Measurements from ENCODE around the gene KIFC1.

The KIFC1 gene

GRCh38 chr6:33427585-33428223 lies 36.1 kb downstream of the KIFC1 start:
- peak; percentile 67 for DNase-seq

- peak; percentile 29 for DNase-seq
Measured at GRCh38 chr6:33428224-33428965, 36.8 kb downstream of the KIFC1 start.

DNA sequence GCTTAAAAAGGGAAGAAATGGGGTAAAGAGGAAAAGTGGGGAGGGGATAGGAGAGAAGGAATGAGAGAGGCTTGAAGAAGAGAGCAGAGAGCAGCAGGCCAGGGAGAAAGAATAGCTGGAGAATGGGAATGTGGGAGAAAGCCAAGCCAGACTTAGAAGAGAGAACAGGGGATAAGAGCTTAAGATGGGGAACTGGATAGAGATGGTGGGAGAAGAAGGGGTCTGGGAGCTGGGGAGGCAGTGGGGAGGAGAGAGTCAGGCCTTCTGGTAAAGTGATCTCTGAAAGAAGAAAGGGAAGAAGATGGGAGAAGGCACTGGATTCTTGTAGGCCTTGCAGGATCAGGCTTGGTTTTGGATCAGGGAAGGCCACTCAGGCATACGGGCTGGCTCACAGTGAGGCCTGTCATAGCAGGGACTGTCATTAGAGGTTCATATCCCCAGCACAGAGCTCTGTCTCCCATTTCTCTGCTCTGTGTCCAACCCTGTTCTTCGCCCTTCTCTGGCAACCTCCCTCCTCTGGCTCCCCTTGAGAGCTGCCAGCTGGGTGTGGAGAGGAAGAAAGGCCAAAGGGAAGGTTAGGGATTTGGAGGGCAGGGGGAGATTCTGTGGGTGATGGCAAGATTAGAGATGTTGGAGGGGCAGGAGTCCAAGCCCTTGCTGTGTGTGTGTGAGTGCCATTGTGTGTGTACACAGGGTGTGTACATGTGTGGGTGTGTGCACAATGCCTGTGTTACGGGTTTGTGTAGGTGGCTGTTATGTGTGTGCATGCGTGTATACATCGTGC lies 37.5 kb downstream of the KIFC1 start:
- no peak for DNase-seq

GRCh38 chr6:33429750-33430052 lies 38.1 kb downstream of the KIFC1 start:
- peak; percentile 64 for DNase-seq

DNA sequence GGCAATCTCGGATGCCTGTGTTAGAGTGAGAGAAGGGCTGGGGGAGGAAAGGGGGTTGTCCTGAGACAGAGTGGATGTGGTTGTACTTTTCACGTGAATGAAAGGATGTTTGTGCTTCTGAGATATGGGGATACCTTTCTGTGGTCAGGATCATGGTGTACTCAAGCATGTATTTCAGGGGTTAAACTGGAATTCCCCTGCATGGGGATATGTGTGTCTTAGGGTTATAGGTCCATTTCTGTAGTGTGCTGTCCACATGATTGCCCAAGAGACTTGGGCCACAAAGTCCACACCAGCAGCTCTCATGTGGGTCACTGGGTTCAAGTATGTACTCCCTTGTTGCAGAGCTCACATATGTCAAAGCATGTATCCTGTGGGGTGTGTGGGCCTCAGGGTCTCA lies 38.7 kb downstream of the KIFC1 start:
- DNase-seq, result no peak

GRCh38 chr6:33430991-33431879 lies 39.6 kb downstream of the KIFC1 start:
- peak; percentile 88 for DNase-seq

DNA sequence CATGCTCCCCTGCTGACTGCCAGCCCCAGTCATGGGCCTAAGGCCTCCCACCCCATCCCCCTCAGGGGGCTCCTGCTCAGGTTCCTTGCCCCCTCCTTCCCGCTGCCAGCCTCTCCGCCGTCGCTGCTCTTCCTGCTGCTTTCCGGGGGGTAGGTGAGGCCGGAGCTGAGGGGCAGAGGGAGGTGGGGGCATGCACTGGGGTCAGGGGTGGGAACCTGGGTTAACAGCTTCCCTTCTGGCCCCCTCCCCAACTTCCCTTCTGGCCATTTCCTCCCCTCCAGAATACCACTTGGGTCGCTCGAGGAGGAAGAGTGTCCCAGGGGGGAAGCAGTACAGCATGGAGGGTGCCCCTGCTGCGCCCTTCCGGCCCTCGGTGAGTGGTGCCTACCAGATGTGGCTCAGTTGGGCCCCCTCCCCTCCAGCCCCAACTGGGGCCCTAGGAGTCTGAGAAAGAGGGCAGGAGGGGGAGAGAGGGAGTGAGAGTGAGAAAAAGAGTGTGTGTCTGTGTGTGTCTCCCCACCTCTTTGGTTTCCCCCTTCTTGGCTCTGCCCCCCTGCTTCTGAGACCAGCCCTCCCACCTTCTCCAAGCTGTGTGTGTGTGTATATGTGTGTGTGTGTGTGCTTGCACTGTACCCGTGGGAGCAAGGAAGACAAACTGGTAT lies 40.4 kb downstream of the KIFC1 start:
- DNase-seq, result no peak

DNA sequence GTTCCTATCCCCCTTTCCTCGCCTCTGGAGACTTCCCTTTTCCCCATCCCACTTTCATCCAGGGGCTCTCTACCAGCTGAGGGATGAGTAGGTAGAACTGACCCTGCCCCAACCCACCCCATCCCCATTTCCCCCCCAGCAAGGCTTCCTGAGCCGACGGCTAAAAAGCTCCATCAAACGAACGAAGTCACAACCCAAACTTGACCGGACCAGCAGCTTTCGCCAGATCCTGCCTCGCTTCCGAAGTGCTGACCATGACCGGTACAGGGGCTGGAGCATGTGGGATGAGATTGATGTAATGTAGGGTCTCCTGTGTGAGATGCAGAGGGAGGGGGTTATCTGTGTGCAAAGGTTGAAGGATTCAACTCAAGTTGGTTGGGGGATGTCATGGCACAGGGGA lies 40.9 kb downstream of the KIFC1 start:
- no peak for DNase-seq

DNA sequence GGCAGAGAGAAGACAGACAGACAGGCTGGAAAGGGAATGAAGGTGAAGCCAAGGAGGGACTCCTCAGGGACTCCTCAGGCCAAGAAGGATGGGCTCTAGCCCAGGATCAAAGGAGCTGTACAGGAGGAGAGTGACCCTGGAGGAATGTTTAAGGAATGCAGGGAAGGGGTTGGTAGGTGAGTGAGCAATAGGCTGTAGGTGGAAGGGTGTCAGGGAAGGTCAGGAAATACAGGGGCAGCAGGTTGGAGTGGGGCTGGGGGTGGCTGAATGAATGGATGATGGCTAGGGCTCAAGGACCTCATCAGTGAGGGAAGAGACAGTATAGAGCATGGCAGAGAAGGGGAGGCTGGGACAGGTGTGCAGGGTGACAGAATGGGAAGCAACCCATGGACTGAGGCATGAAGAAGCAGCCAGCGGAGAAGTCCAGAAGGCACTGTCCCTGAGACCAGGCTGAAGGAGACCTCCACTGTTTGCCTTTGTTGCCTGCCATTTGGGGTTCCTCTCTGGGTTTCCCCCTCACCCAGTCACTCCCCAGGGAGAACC lies 41.4 kb downstream of the KIFC1 start:
- no peak for DNase-seq

DNA sequence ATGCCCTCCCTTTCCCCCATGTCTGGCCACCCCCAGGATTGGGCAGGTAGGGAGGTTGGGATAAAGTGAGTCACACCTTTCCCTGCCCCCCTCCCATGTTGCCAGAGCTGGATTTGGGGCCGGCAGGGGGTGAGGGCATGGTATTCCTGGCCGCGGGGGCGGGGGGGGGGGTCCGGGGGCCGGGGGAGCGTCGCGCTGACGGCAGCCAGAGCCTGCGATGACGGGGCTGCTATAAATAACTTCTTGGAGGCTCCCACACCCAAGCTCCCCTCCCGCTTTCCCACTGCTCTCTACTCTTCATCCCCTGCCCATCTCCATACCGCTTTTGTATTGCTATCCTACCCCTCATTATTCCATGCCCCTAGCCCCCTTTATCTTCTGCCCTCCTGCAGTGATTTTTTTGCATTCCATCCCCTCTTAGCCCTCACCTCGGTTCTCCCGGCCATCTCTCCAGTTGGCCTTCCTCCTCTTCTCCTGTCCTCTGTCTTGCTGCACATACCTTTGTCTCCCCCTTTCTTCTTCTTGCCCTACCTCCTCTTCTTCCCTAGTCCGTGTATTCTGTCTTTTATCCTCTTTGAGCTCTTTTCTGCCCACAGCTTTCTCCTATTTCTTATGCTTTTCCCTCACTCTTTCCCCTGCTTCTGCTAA lies 42.0 kb downstream of the KIFC1 start:
- no peak for DNase-seq

DNA sequence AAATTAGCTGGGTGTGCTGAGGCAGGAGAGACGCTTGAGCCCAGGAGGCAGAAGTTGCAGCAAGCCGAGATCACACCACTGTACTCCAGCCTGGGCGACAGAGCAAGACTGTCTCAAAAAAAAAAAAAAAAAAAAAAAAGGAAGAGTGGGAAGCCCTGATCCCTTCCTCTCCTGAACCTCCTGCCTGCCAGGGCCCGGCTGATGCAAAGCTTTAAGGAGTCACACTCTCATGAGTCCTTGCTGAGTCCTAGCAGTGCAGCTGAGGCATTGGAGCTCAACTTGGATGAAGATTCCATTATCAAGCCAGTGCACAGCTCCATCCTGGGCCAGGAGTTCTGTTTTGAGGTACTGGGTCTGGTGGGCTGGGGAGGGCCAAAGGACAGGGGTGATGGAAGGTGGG lies 43.3 kb downstream of the KIFC1 start:
- no peak for DNase-seq

DNA sequence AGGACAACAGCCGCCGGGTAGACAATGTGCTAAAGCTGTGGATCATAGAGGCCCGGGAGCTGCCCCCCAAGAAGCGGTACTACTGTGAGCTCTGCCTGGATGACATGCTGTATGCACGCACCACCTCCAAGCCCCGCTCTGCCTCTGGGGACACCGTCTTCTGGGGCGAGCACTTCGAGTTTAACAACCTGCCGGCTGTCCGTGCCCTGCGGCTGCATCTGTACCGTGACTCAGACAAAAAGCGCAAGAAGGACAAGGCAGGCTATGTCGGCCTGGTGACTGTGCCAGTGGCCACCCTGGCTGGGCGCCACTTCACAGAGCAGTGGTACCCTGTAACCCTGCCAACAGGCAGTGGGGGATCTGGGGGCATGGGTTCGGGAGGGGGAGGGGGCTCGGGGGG lies 46.0 kb downstream of the KIFC1 start:
- no peak for DNase-seq

GRCh38 chr6:33438978-33439594 lies 47.5 kb downstream of the KIFC1 start:
- no peak for DNase-seq

DNA sequence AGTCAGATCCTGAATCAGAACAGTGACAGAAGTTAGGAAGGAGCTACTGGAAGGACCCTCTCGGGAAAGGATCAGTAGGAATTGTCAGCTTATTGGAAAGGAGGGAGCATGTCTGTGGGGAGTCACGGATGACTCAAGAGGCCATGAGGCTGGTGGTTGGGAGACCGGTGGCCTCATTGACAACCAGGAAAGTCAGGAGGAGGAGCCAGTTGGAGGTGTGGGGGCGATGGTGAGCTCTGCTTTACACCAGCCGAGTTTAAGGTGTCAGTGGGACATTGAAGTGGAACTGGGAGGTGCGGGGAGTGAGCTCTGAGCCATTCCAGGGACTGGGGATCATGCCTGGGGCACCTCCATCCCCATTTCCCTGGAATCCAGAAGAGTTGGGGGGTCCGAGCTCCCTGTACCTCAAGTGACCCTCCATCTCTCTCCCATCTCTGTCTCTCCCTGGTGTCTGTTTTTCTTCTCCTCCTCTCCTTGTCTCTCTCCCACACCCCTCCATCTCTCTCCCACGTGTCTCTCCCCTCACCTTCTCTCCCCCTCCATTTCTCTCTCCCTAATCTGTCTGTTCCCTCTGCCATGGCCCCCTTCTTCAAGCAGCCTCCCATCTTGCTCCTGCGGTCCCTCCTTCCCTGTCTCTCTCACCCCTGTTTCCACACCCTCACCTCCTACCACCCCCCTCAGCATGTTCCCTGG lies 48.5 kb downstream of the KIFC1 start:
- no peak for DNase-seq

DNA sequence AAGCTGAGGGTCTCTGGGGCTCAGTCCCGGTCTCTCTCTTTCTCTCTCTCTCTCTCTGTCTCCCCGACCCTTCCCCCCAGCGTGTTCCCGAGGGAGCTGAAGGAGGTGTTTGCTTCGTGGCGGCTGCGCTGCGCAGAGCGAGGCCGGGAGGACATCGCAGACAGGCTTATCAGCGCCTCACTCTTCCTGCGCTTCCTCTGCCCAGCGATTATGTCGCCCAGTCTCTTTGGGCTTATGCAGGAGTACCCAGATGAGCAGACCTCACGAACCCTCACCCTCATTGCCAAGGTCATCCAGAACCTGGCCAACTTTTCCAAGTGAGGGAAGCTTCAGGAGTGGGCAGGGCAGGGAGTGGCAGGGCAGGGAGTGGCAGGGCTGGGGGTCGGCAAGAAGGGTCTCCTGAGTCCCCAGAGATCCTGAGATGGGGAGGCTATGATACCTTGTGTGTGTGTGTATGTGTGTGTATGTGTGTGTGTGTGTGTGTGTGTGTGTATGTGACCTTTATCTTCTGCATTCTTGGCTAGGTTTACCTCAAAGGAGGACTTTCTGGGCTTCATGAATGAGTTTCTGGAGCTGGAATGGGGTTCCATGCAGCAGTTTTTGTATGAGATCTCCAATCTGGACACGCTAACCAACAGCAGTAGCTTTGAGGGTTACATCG lies 49.2 kb downstream of the KIFC1 start:
- DNase-seq, result no peak

DNA sequence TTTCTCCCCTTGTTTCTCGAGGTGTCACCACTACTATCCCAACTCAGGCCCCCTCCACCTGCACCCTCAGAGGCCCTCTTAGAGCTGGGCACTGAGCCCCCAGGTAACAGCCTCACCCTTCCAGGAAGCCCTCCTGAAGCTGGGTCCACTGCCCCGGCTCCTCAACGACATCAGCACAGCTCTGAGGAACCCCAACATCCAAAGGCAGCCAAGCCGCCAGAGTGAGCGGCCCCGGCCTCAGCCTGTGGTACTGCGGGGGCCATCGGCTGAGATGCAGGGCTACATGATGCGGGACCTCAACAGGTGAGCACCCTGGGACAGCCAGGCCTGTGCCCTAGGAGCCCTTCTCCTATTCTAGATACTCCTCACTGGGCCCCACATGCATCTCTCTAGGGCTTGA lies 49.8 kb downstream of the KIFC1 start:
- no peak for DNase-seq

- no peak for DNase-seq
Measured at GRCh38 chr6:33442283-33442682, 50.7 kb downstream of the KIFC1 start.

- no peak for DNase-seq
Measured at GRCh38 chr6:33443025-33443424, 51.4 kb downstream of the KIFC1 start.

- DNase-seq, result no peak
Measured at GRCh38 chr6:33443619-33444504, 52.2 kb downstream of the KIFC1 start.

All from CD4-positive, alpha-beta T cell treated with Interleukin-4 for 4 hours (primary cell).